H1 (cell line): ENCODE results near the gene ACHE. TPM values are rescaled to one million over a fixed set of nuclear protein-coding genes. Genes with fewer than 3 reads are reported as not detected.

ENCODE experiments used
- CTCF ChIA-PET: fragments of 300-600 bp; sonication (Branson Sonifier 250); formaldehyde crosslinking; loops from one replicate; lab custom pipeline; 2021; ENCODE audit not compliant: partially characterized antibody; lab: Charles Lee
- POLR2A ChIA-PET: fragments of 300-600 bp; sonication (Branson Sonifier 250); formaldehyde crosslinking; loops from one replicate; lab custom pipeline; 2021; ENCODE audit warnings: inconsistent platforms; ENCODE audit not compliant: partially characterized antibody; lab: Charles Lee
- DNase-seq, 2 experiments: peaks; one replicate each; pipeline versions ENCODE4 v3.0.0 to v3.0.0-alpha.2; 2010 to 2022; ENCODE audit warnings: low spot score in 2 of 2, low read depth in 1 of 2, mixed read lengths in 1 of 2
- FAIRE-seq: peaks from 2 replicates; lab custom pipeline; 2011; peaks lifted over from hg19 to GRCh38; lab: Jason Lieb, UNC
- H2AFZ ChIP-seq: 2 replicates; pipeline ENCODE4 v1.8.1; 2012; ENCODE audit warnings: low read length, inconsistent platforms
- H2AK5ac ChIP-seq: 2 replicates; pipeline ENCODE4 v1.6.1; 2013; ENCODE audit warnings: low read depth, low read length
- H2BK120ac ChIP-seq: replicated peaks from 2 replicates; pipeline ENCODE3; 2013; ENCODE audit warnings: low read depth, low read length, inconsistent platforms
- H2BK12ac ChIP-seq: 2 replicates; pipeline ENCODE4 v1.6.1; 2013; ENCODE audit warnings: low read depth, low read length
- H2BK15ac ChIP-seq: 2 replicates; pipeline ENCODE4 v1.6.1; 2013; ENCODE audit warnings: low read length
- H2BK20ac ChIP-seq: 2 replicates; pipeline ENCODE4 v1.6.1; 2013; ENCODE audit warnings: low read length
- H2BK5ac ChIP-seq: 2 replicates; pipeline ENCODE4 v1.6.1; 2013; ENCODE audit warnings: low read depth, low read length
- H3K14ac ChIP-seq: 2 replicates; pipeline ENCODE4 v1.6.1; 2013; ENCODE audit warnings: inconsistent platforms; ENCODE audit not compliant: insufficient read length
- H3K18ac ChIP-seq: 2 replicates; pipeline ENCODE4 v1.6.1; 2013; ENCODE audit warnings: low read length; ENCODE audit errors: extremely low read depth
- H3K23ac ChIP-seq: 2 replicates; pipeline ENCODE4 v1.6.1; 2013; ENCODE audit warnings: inconsistent platforms; ENCODE audit not compliant: insufficient read length
- H3K23me2 ChIP-seq: 2 replicates; pipeline ENCODE4 v1.6.1; 2013; ENCODE audit warnings: low read depth, low read length
- H3K27ac ChIP-seq: 2 replicates; pipeline ENCODE4 v1.6.1; 2011; ENCODE audit warnings: low read depth, low read length, inconsistent platforms
- H3K27me3 ChIP-seq, 4 experiments: replicated peaks in 1 of 4; 1 replicate in 1 of 4; 2 replicates in 3 of 4; pipeline versions ENCODE4 v1.6.1 to v1.8.1; 2011 to 2013; ENCODE audit warnings: low read length in 3 of 4, mild to moderate bottlenecking in 3 of 4, inconsistent platforms in 2 of 4, mixed read lengths in 2 of 4, moderate library complexity in 1 of 4; ENCODE audit not compliant: control insufficient read depth in 3 of 4, insufficient read depth in 3 of 4; ENCODE audit errors: extremely low read depth in 1 of 4
- H3K36me3 ChIP-seq, 4 experiments: 2 replicates each; pipeline versions ENCODE4 v1.6.1 to v1.8.1; 2011 to 2013; ENCODE audit warnings: mild to moderate bottlenecking in 4 of 4, low read length in 3 of 4, moderate library complexity in 2 of 4, control low read depth in 1 of 4, inconsistent platforms in 1 of 4; ENCODE audit not compliant: insufficient read depth in 4 of 4, control insufficient read depth in 2 of 4
- H3K4ac ChIP-seq: replicated peaks from 2 replicates; pipeline ENCODE3; 2013; ENCODE audit warnings: low read length, low read depth, mixed read lengths, inconsistent platforms; ENCODE audit not compliant: insufficient read length
- H3K4me1 ChIP-seq, 4 experiments: replicated peaks in 1 of 4; 1 replicate in 1 of 4; 2 replicates in 3 of 4; pipeline versions ENCODE4 v1.6.1 to v1.8.1; 2011 to 2013; ENCODE audit warnings: low read length in 3 of 4, inconsistent platforms in 2 of 4, mixed read lengths in 1 of 4; ENCODE audit not compliant: insufficient read depth in 4 of 4, control insufficient read depth in 3 of 4
- H3K4me2 ChIP-seq, 2 experiments: 2 replicates each; pipeline versions ENCODE4 v1.6.1 to v1.8.1; 2011 to 2013; ENCODE audit warnings: low read depth in 2 of 2, low read length in 2 of 2, control low read depth in 1 of 2, inconsistent platforms in 1 of 2, mild to moderate bottlenecking in 1 of 2; ENCODE audit not compliant: insufficient read depth in 1 of 2
- H3K4me3 ChIP-seq, 4 experiments: fragments of 200-600, 300-600 bp in 1 of 4; sonication (generic), shearing (Covaris generic), sonication (Bioruptor Twin) in 1 of 4; 2 replicates each; pipeline versions ENCODE4 v1.5.1 to v1.8.1; 2011 to 2016; ENCODE audit warnings: low read length in 4 of 4, low read depth in 3 of 4, control low read depth in 2 of 4, inconsistent platforms in 2 of 4, mild to moderate bottlenecking in 2 of 4, mixed read lengths in 1 of 4, moderate library complexity in 1 of 4; ENCODE audit not compliant: insufficient read depth in 2 of 4; ENCODE audit errors: extremely low read depth in 1 of 4
- H3K56ac ChIP-seq: replicated peaks from 2 replicates; pipeline ENCODE3; 2013; ENCODE audit warnings: low read depth, mild to moderate bottlenecking, mixed read lengths, low read length, inconsistent platforms; ENCODE audit not compliant: insufficient read length
- H3K79me1 ChIP-seq: 2 replicates; pipeline ENCODE4 v1.6.1; 2013; ENCODE audit warnings: low read depth, low read length, control low read depth
- H3K79me2 ChIP-seq, 2 experiments: 2 replicates each; pipeline versions ENCODE4 v1.6.1 to v1.8.1; 2012 to 2013; ENCODE audit warnings: low read length in 2 of 2, mild to moderate bottlenecking in 2 of 2, inconsistent platforms in 1 of 2; ENCODE audit not compliant: insufficient read depth in 2 of 2, control insufficient read depth in 1 of 2
- H3K9ac ChIP-seq, 4 experiments: replicated peaks in 1 of 4; 1 replicate in 1 of 4; 2 replicates in 3 of 4; pipeline versions ENCODE4 v1.6.1 to v1.8.1; 2011 to 2013; ENCODE audit warnings: low read depth in 3 of 4, low read length in 3 of 4, control low read depth in 2 of 4, mild to moderate bottlenecking in 2 of 4, moderate library complexity in 2 of 4, inconsistent platforms in 1 of 4; ENCODE audit errors: extremely low read depth in 1 of 4
- H3K9me3 ChIP-seq, 2 experiments: 2 replicates each; pipeline versions ENCODE4 v1.6.1 to v1.8.1; 2012 to 2013; ENCODE audit warnings: mild to moderate bottlenecking in 2 of 2, moderate library complexity in 2 of 2, control low read depth in 1 of 2, inconsistent platforms in 1 of 2, low read depth in 1 of 2, low read length in 1 of 2, mixed read lengths in 1 of 2; ENCODE audit not compliant: insufficient read depth in 2 of 2
- H4K20me1 ChIP-seq, 2 experiments: replicated peaks in 1 of 2; 2 replicates each; pipeline versions ENCODE3 to v1.8.1; 2011 to 2013; ENCODE audit warnings: inconsistent platforms in 2 of 2, low read length in 2 of 2, mild to moderate bottlenecking in 1 of 2; ENCODE audit not compliant: insufficient read depth in 2 of 2, control insufficient read depth in 1 of 2
- H4K5ac ChIP-seq: 2 replicates; pipeline ENCODE4 v1.6.1; 2013; ENCODE audit warnings: low read length, low read depth, mixed read lengths, inconsistent platforms; ENCODE audit not compliant: insufficient read length
- H4K8ac ChIP-seq: 2 replicates; pipeline ENCODE4 v1.8.0; 2013; ENCODE audit warnings: mild to moderate bottlenecking, moderate library complexity, low read length, inconsistent platforms; ENCODE audit not compliant: insufficient read depth; ENCODE audit errors: extremely low read depth
- H4K91ac ChIP-seq: replicated peaks from 2 replicates; pipeline ENCODE3; 2013; ENCODE audit warnings: low read length, mixed read lengths, inconsistent platforms; ENCODE audit not compliant: insufficient read length
- BACH1 ChIP-seq: IDR thresholded peaks from 2 replicates; pipeline ENCODE4 v1.6.1; 2012; ENCODE audit warnings: low read length, improper control_type of control experiment
- CTBP2 ChIP-seq: IDR thresholded peaks from 2 replicates; pipeline ENCODE4 v1.7.0; 2011; ENCODE audit warnings: borderline replicate concordance, mild to moderate bottlenecking, moderate library complexity, mixed read lengths, low read length; ENCODE audit not compliant: insufficient read depth, insufficient read length
- EGR1 ChIP-seq: IDR thresholded peaks from 2 replicates; pipeline ENCODE4 v1.6.1; 2011; ENCODE audit warnings: low read depth, low read length, borderline replicate concordance
- GABPA ChIP-seq: IDR thresholded peaks from 2 replicates; pipeline ENCODE4 v1.6.1; 2011; ENCODE audit warnings: mild to moderate bottlenecking, low read length, moderate library complexity, borderline replicate concordance; ENCODE audit not compliant: insufficient read depth
- GTF2F1 ChIP-seq: IDR thresholded peaks from 2 replicates; pipeline ENCODE4 v1.6.1; 2012; ENCODE audit warnings: low read depth, low read length, improper control_type of control experiment, borderline replicate concordance
- HDAC6 ChIP-seq: IDR thresholded peaks from one replicate; pipeline ENCODE4 v1.7.1; 2012; ENCODE audit warnings: low read depth, mild to moderate bottlenecking, inconsistent platforms, low read length, moderate library complexity
- KDM1A ChIP-seq: fragments of 200-600, 300-600 bp; sonication (generic); IDR thresholded peaks from 2 replicates; pipeline ENCODE4 v1.7.1; 2016; ENCODE audit warnings: mild to moderate bottlenecking, low read length, borderline replicate concordance
- MAX ChIP-seq: IDR thresholded peaks from 2 replicates; pipeline ENCODE4 v1.6.1; 2012; ENCODE audit warnings: inconsistent platforms
- POLR2AphosphoS5 ChIP-seq: IDR thresholded peaks from 2 replicates; pipeline ENCODE4 v1.6.1; 2011; ENCODE audit warnings: low read depth, low read length
- RBBP5 ChIP-seq: IDR thresholded peaks from 2 replicates; pipeline ENCODE4 v1.7.1; 2012; ENCODE audit warnings: low read depth, mild to moderate bottlenecking, inconsistent platforms, low read length, moderate library complexity, borderline replicate concordance
- RFX5 ChIP-seq: IDR thresholded peaks from 2 replicates; pipeline ENCODE4 v1.6.1; 2011; ENCODE audit warnings: low read depth, low read length, improper control_type of control experiment, borderline replicate concordance
- SRF ChIP-seq: IDR thresholded peaks from 2 replicates; pipeline ENCODE4 v1.6.1; 2011; ENCODE audit warnings: mild to moderate bottlenecking, low read depth, low read length, moderate library complexity
- USF2 ChIP-seq: IDR thresholded peaks from 2 replicates; pipeline ENCODE4 v1.6.1; 2011; ENCODE audit warnings: low read length, improper control_type of control experiment
- WGBS, 2 experiments: shearing (Covaris generic) in 1 of 2; methylation state at CpG; one replicate each; pipeline versions ENCODE4 v1.1.6 to v1.1.7; 2013 to 2015; ENCODE audit warnings: low lambda C conversion rate in 2 of 2, mixed read lengths in 2 of 2, inconsistent platforms in 1 of 2, low coverage in 1 of 2, missing lambda C conversion rate in 1 of 2; ENCODE audit not compliant: insufficient replicate concordance in 2 of 2, insufficient coverage in 1 of 2, insufficient read length in 1 of 2; ENCODE audit errors: extremely low coverage in 1 of 2, missing lambda C conversion rate in 1 of 2; 5-methylcytosine and 5-hydroxymethylcytosine counted together
- polyA plus RNA-seq, 7 experiments: library from polyadenylated mRNA; depleted of rRNA in 3 of 7; stranded (reverse) in 5 of 7; unstranded in 2 of 7; fragments of >200 nt in 5 of 7; fragments of 200-250 nt in 2 of 7; gene quantifications; 1 replicate in 5 of 7; 2 replicates in 1 of 7; 4 replicates in 1 of 7; pipeline versions ENCODE4 v1.2.1 to v1.2.3, GENCODE V29; 2011 to 2013; ENCODE audit warnings: missing spikeins in 2 of 7, mixed read lengths in 2 of 7
- total RNA-seq: library from RNA; stranded (reverse); fragmentation: NEBNext Ultra II Directional; extraction: Animal tissue kit (Norgen Biotek cat#: 25700); gene quantifications from 2 replicates; pipeline ENCODE4 v1.2.1, GENCODE V29; 2021

Gene ACHE
- total and polyA plus RNA-seq, 2 of the 8 experiments (the other 6 are each of a cell fraction or from before 2014, with no cell fraction given) = 1.4 to 4.3 TPM

- Histone ChIP-seq H2BK12ac (no peak overlapping the region), H2AFZ (no peak overlapping the region), H3K36me3 (no peaks in the 10 kb centered on the region), H4K5ac (no peak overlapping the region), H4K91ac (no peak overlapping the region), H3K27me3 (no peaks in the 10 kb centered on the region), H2AK5ac (no peak overlapping the region), H3K4me1 (no peaks in the 10 kb centered on the region), H3K23ac (no peak overlapping the region), H3K79me2 (no peaks in the 10 kb centered on the region), H3K27ac (no peak overlapping the region), H2BK120ac (no peak overlapping the region), H3K9ac (no peak overlapping the region), H3K4me3 (no peak overlapping the region), H3K79me1 (no peaks in the 10 kb centered on the region), H4K8ac (no peak overlapping the region), H3K9me3 (no peaks in the 10 kb centered on the region), H2BK15ac (no peak overlapping the region), H3K4ac (no peak overlapping the region), H2BK5ac (no peak overlapping the region), H4K20me1 (no peaks in the 10 kb centered on the region), H2BK20ac (no peak overlapping the region), H3K23me2 (no peaks in the 10 kb centered on the region; the same call in 1 of the 2 replicates), H3K18ac (no peak overlapping the region), H3K56ac (no peak overlapping the region), H3K4me2 (no peak overlapping the region), H3K14ac (no peak overlapping the region)
- ChIA-PET POLR2A (interaction anchor here (1.1 kb wide), 1 partner anchor 12 kb away, joined by 3 read pairs; no protein-coding TSS in a partner anchor), CTCF (interaction anchor here (0.6 to 1.3 kb wide), 2 partner anchors 20 to 148 kb away, joined by 4 to 5 read pairs; no protein-coding TSS in a partner anchor)
- WGBS, 2 experiments = 95% methylated on average over 3 of the region's 3 CpGs; no CpG with 5 or more reads in 1 of the 2 experiments
- DNase-seq (no peak), FAIRE-seq (no peak)
- TF ChIP-seq POLR2AphosphoS5 (no peak), CTBP2 (no peak), EGR1 (no peak), GTF2F1 (no peak), BACH1 (no peak), RFX5 (no peak), USF2 (no peak), KDM1A (no peak), RBBP5 (no peak), MAX (no peak), SRF (no peak), HDAC6 (no peak), GABPA (no peak)
These were observed 15.8 kb upstream of the ACHE start for GRCh38 chr7:100911484-100911883.
